ENCODE results near the gene NRP2. TPM values are rescaled to one million over a fixed set of nuclear protein-coding genes. Genes with fewer than 3 reads are reported as not detected.

The NRP2 gene
- total and polyA plus RNA-seq, 5 experiments from 2014 or later, result 0.82 to 1.1 TPM; not detected in 3

DNA sequence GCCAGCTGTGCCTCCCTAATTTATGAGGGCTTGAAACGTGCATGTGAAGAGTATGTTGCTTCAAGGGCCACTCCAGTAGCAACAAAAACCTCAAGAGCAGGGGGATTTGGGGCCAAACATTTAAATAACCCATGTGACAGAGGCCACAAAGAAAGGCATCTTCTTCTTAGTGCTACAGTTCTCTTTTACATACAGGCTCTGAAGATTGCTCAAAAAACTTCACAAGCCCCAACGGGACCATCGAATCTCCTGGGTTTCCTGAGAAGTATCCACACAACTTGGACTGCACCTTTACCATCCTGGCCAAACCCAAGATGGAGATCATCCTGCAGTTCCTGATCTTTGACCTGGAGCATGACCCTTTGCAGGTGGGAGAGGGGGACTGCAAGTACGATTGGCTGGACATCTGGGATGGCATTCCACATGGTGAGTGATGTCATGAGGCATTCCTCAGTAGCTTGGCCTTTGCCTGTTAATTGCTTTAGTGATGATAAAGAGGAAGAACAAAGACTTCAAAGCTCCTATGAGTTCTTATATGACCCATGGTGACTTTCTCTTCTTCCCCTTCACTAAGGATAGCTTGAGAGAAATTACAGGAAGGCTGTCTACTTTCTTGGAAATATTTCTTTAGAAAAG, 40.1 kb downstream of the NRP2 start:
- POLR2A ChIA-PET, result no interaction called here
- H3K4me1 Mint-ChIP-seq, result peaks cover 0 to 2% (median under 1%) of the 10 kb centered on the region in 4 donors
- H3K36me3 Mint-ChIP-seq, result no peaks in the 10 kb centered on the region
- no peak overlapping the region for H3K4me3 Mint-ChIP-seq
- no peak overlapping the region for H3K27ac Mint-ChIP-seq
- H3K27me3 Mint-ChIP-seq, result peaks cover under 1 to 10% (median 3%) of the 10 kb centered on the region in 5 donors
- DNase-seq (no peak), ATAC-seq (no peak)
- H3K9me3 Mint-ChIP-seq, result no peaks in the 10 kb centered on the region

DNA sequence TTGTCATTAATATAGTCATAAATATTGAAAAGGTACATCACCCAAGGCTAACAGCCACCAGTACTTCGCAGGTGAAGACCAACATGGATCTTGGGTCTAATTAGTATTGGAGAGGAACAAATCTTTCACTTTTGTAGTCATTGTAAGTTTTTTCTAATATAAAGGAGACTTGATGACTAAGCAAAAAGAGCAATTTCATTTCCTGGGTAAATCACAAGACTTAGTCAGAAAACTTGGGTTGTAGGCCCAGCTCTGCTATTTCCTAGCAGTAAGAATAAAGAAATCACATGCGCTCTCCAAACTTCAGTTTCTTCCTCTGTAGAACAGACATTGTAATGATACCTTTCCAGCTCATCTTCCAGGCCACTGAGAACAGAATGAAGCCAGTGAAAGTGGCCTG, 40.9 kb downstream of the NRP2 start:
- ATAC-seq (no peak), DNase-seq (no peak)
- Mint-ChIP-seq H3K27ac (no peak overlapping the region), H3K36me3 (no peaks in the 10 kb centered on the region), H3K27me3 (peaks cover 0 to 2% (median 0%) of the 10 kb centered on the region in 5 donors), H3K4me3 (no peak overlapping the region), H3K4me1 (peaks cover 0 to 2% (median under 1%) of the 10 kb centered on the region in 4 donors), H3K9me3 (no peaks in the 10 kb centered on the region)
- POLR2A ChIA-PET, result no interaction called here

GRCh38 chr2:205725059-205725458, 42.8 kb downstream of the NRP2 start:
- Mint-ChIP-seq H3K9me3 (no peaks in the 10 kb centered on the region), H3K4me1 (peaks cover 0 to 2% (median under 1%) of the 10 kb centered on the region in 4 donors), H3K36me3 (no peaks in the 10 kb centered on the region), H3K27ac (no peak overlapping the region), H3K27me3 (peaks cover 0 to 5% (median 0%) of the 10 kb centered on the region in 5 donors), H3K4me3 (no peak overlapping the region)
- ATAC-seq, result no peak
- POLR2A ChIA-PET, result no interaction called here
- no peak for DNase-seq

GRCh38 chr2:205726506-205726905, 44.2 kb downstream of the NRP2 start:
- H3K27ac Mint-ChIP-seq, result no peak overlapping the region
- peaks cover 0 to 5% (median 0%) of the 10 kb centered on the region in 5 donors for H3K27me3 Mint-ChIP-seq
- H3K4me3 Mint-ChIP-seq, result no peak overlapping the region
- H3K9me3 Mint-ChIP-seq, result no peaks in the 10 kb centered on the region
- no peaks in the 10 kb centered on the region for H3K36me3 Mint-ChIP-seq
- no peak for DNase-seq
- H3K4me1 Mint-ChIP-seq, result peaks cover 0 to 2% (median 0%) of the 10 kb centered on the region in 4 donors
- ATAC-seq, result no peak
- POLR2A ChIA-PET, result no interaction called here

GRCh38 chr2:205727174-205727573, 44.9 kb downstream of the NRP2 start:
- Mint-ChIP-seq H3K27me3 (peaks cover 0 to 5% (median 0%) of the 10 kb centered on the region in 5 donors), H3K4me1 (peaks cover 0 to 2% (median 0%) of the 10 kb centered on the region in 4 donors), H3K4me3 (no peak overlapping the region), H3K36me3 (no peaks in the 10 kb centered on the region), H3K9me3 (no peaks in the 10 kb centered on the region), H3K27ac (no peak overlapping the region)
- ATAC-seq (no peak), DNase-seq (no peak)
- POLR2A ChIA-PET, result no interaction called here

- ATAC-seq (no peak), DNase-seq (no peak)
- H3K27me3 Mint-ChIP-seq, result peaks cover 0 to 5% (median 0%) of the 10 kb centered on the region in 5 donors
- H3K4me1 Mint-ChIP-seq, result no peaks in the 10 kb centered on the region
- no peaks in the 10 kb centered on the region for H3K9me3 Mint-ChIP-seq
- H3K4me3 Mint-ChIP-seq, result no peak overlapping the region
- no peaks in the 10 kb centered on the region for H3K36me3 Mint-ChIP-seq
- POLR2A ChIA-PET, result no interaction called here
- H3K27ac Mint-ChIP-seq, result peak overlapping the region in 1 of 10 donors; percentile 5
Observed at GRCh38 chr2:205728366-205728765, 46.1 kb downstream of the NRP2 start.

GRCh38 chr2:205730191-205730590, 47.9 kb downstream of the NRP2 start:
- no peaks in the 10 kb centered on the region for H3K9me3 Mint-ChIP-seq
- DNase-seq, result no peak
- H3K27ac Mint-ChIP-seq, result no peak overlapping the region
- POLR2A ChIA-PET, result no interaction called here
- no peaks in the 10 kb centered on the region for H3K36me3 Mint-ChIP-seq
- ATAC-seq, result no peak
- peaks cover 0 to 8% (median 0%) of the 10 kb centered on the region in 5 donors for H3K27me3 Mint-ChIP-seq
- no peaks in the 10 kb centered on the region for H3K4me1 Mint-ChIP-seq
- H3K4me3 Mint-ChIP-seq, result no peak overlapping the region

GRCh38 chr2:205730701-205731582, 48.6 kb downstream of the NRP2 start:
- no peaks in the 10 kb centered on the region for H3K36me3 Mint-ChIP-seq
- DNase-seq (no peak), ATAC-seq (no peak)
- POLR2A ChIA-PET, result no interaction called here
- H3K9me3 Mint-ChIP-seq, result no peaks in the 10 kb centered on the region
- H3K4me1 Mint-ChIP-seq, result no peaks in the 10 kb centered on the region
- no peak overlapping the region for H3K4me3 Mint-ChIP-seq
- H3K27me3 Mint-ChIP-seq, result peaks cover 0 to 8% (median 0%) of the 10 kb centered on the region in 5 donors
- peak overlapping the region in 1 of 10 donors; percentile 34 for H3K27ac Mint-ChIP-seq

- H3K27ac Mint-ChIP-seq, result no peak overlapping the region
- ATAC-seq (no peak), DNase-seq (no peak)
- H3K27me3 Mint-ChIP-seq, result peaks cover 0 to 8% (median 0%) of the 10 kb centered on the region in 5 donors
- no peaks in the 10 kb centered on the region for H3K36me3 Mint-ChIP-seq
- POLR2A ChIA-PET, result no interaction called here
- no peak overlapping the region for H3K4me3 Mint-ChIP-seq
- no peaks in the 10 kb centered on the region for H3K9me3 Mint-ChIP-seq
- no peaks in the 10 kb centered on the region for H3K4me1 Mint-ChIP-seq
Observed at GRCh38 chr2:205731583-205731981, 49.3 kb downstream of the NRP2 start.

GRCh38 chr2:205732314-205732713, 50.0 kb downstream of the NRP2 start:
- H3K27me3 Mint-ChIP-seq, result peaks cover 0 to 8% (median 0%) of the 10 kb centered on the region in 5 donors
- ATAC-seq (no peak), DNase-seq (no peak)
- POLR2A ChIA-PET, result no interaction called here
- H3K9me3 Mint-ChIP-seq, result no peaks in the 10 kb centered on the region
- H3K4me1 Mint-ChIP-seq, result no peaks in the 10 kb centered on the region
- no peaks in the 10 kb centered on the region for H3K36me3 Mint-ChIP-seq
- no peak overlapping the region for H3K4me3 Mint-ChIP-seq
- H3K27ac Mint-ChIP-seq, result no peak overlapping the region

- POLR2A ChIA-PET, result no interaction called here
- Mint-ChIP-seq H3K27ac (no peak overlapping the region), H3K4me3 (no peak overlapping the region), H3K27me3 (peaks cover 0 to 6% (median 0%) of the 10 kb centered on the region in 5 donors), H3K4me1 (no peaks in the 10 kb centered on the region), H3K9me3 (no peaks in the 10 kb centered on the region), H3K36me3 (no peaks in the 10 kb centered on the region)
- DNase-seq (no peak), ATAC-seq (no peak)
Observed at GRCh38 chr2:205733082-205733481, 50.8 kb downstream of the NRP2 start.

GRCh38 chr2:205733648-205734047, 51.3 kb downstream of the NRP2 start:
- no peaks in the 10 kb centered on the region for H3K36me3 Mint-ChIP-seq
- H3K4me1 Mint-ChIP-seq, result no peaks in the 10 kb centered on the region
- ATAC-seq (no peak), DNase-seq (no peak)
- H3K4me3 Mint-ChIP-seq, result no peak overlapping the region
- POLR2A ChIA-PET, result no interaction called here
- H3K27ac Mint-ChIP-seq, result peak overlapping the region in 1 of 10 donors; percentile 49
- no peaks in the 10 kb centered on the region for H3K9me3 Mint-ChIP-seq
- H3K27me3 Mint-ChIP-seq, result peaks cover 0 to 4% (median 1%) of the 10 kb centered on the region in 5 donors

DNA sequence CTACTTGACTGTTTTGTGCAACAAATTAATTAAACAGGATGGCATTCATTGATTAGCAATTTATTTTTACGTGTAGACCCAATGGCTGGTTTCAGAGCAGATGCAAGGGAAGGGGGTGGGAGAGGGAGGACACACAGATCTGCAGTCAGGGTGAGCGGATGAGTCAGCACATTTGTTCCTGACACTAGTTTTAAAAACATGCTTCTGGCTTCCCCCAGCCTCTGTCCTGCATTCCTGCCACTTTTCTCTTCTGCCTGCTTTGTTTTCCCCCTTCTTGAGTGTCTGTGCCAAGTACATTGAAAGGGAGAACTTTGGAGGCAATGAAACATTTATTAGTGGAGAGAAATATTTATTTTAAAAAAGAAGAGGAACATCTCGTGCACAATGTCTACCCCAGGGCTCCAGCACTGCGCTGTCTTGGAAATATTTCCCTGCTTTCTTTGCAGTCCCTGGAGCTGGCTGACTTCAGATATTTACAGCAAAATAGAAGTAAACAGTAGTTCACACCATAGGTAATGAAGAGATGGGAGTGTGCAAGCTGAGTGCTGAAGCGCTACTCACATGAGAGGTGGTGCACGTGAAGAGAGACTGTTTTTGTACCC, 52.2 kb downstream of the NRP2 start:
- DNase-seq (no peak), ATAC-seq (no peak)
- POLR2A ChIA-PET, result no interaction called here
- H3K36me3 Mint-ChIP-seq, result no peaks in the 10 kb centered on the region
- no peaks in the 10 kb centered on the region for H3K9me3 Mint-ChIP-seq
- no peaks in the 10 kb centered on the region for H3K4me1 Mint-ChIP-seq
- no peak overlapping the region for H3K4me3 Mint-ChIP-seq
- H3K27me3 Mint-ChIP-seq, result peaks cover 0 to 4% (median under 1%) of the 10 kb centered on the region in 5 donors
- no peak overlapping the region for H3K27ac Mint-ChIP-seq

Data from naive thymus-derived CD8-positive, alpha-beta T cell (primary cell).